ENCODE data around the gene PET100. TPM values are rescaled to one million over a fixed set of nuclear protein-coding genes. Genes with fewer than 3 reads are reported as not detected.

PET100 gene
- polyA plus RNA-seq, 2 of the 4 experiments (the other 2 are of a cell fraction): 48.6 to 99.3 TPM

- POLR2A ChIA-PET: no interaction called here
- TF ChIP-seq RNF2 (IDR thresholded peaks at IDR 0.05; ENCODE audit: borderline replicate concordance, low read depth) (no peak), ZFP36 (IDR thresholded peaks at IDR 0.05; ENCODE audit: borderline replicate concordance, partially characterized antibody) (peak; percentile 2), POLR2A (IDR thresholded peaks at IDR 0.05; ENCODE audit: low read length) (no peak)
- Histone ChIP-seq H3K9me3 (no peaks in the 10 kb centered on the region), H3K27ac (no peak overlapping the region), H3K4me1 (no peaks in the 10 kb centered on the region), H3K4me3 (no peak overlapping the region), H3K4me2 (no peak overlapping the region)
- 89% methylated on average over 15 of the region's 25 CpGs for WGBS (ENCODE audit: missing lambda C conversion rate)
- no peak for FAIRE-seq
- CTCF ChIA-PET: interaction anchor here (0.7 to 3.3 kb wide), 4 partner anchors 11 to 73 kb away, joined by 3 to 13 read pairs (median 4); partner anchors contain the start of gene TRAPPC5
- no peak for ATAC-seq
- no peak for DNase-seq (ENCODE audit: low read depth in 1 of 2, low spot score in 1 of 2)
These were observed 21.6 kb upstream of the PET100 start for GRCh38 chr19:7607874-7608560.

- no peak for FAIRE-seq
- no peak for TF ChIP-seq FOXS1 (CRISPR knock-in tag; IDR thresholded peaks at IDR 0.05)
- TF ChIP-seq ZC3H11A (IDR thresholded peaks at IDR 0.05): no peak
- TF ChIP-seq PBX3 (IDR thresholded peaks at IDR 0.05): no peak
- TF ChIP-seq EHMT2 (IDR thresholded peaks at IDR 0.05; ENCODE audit: low read depth): no peak
- no peak for TF ChIP-seq E2F6 (IDR thresholded peaks at IDR 0.05; ENCODE audit: borderline replicate concordance, low read depth)
- no peak for TF ChIP-seq ZSCAN20 (CRISPR knock-in tag; IDR thresholded peaks at IDR 0.05)
- TF ChIP-seq CBX2 (IDR thresholded peaks at IDR 0.05; ENCODE audit: borderline replicate concordance, low read depth): no peak
- TF ChIP-seq TFCP2L1 (CRISPR knock-in tag; IDR thresholded peaks at IDR 0.05): no peak
- no peak for TF ChIP-seq ATOH8 (CRISPR knock-in tag; IDR thresholded peaks at IDR 0.05; ENCODE audit: low read depth)
- TF ChIP-seq CEBPB (IDR thresholded peaks at IDR 0.05): no peak
- no peak for TF ChIP-seq KDM5A (IDR thresholded peaks at IDR 0.05)
- TF ChIP-seq HES2 (IDR thresholded peaks at IDR 0.05): no peak
- no peak for TF ChIP-seq PHF8 (IDR thresholded peaks at IDR 0.05; ENCODE audit: borderline replicate concordance, low read depth)
- no peak for TF ChIP-seq KDM1A (IDR thresholded peaks at IDR 0.05; ENCODE audit: low read depth)
- TF ChIP-seq HOXB13 (CRISPR knock-in tag; IDR thresholded peaks at IDR 0.05; ENCODE audit: low read depth): no peak
- TF ChIP-seq RNF2 (IDR thresholded peaks at IDR 0.05; ENCODE audit: borderline replicate concordance, low read depth): no peak
- DNase-seq (ENCODE audit: low read depth in 1 of 2, low spot score in 1 of 2): no peak
- Histone ChIP-seq H3K4me1 (no peaks in the 10 kb centered on the region), H3K27ac (no peak overlapping the region), H3K4me3 (no peak overlapping the region), H3K4me2 (no peak overlapping the region), H3K9me3 (no peaks in the 10 kb centered on the region)
- CTCF ChIA-PET: no interaction called here
- ATAC-seq: no peak
- POLR2A ChIA-PET: no interaction called here
- WGBS (ENCODE audit: missing lambda C conversion rate): 91% methylated on average over 11 of the region's 31 CpGs
These were observed 18.9 kb upstream of the PET100 start for GRCh38 chr19:7610491-7611240.

Measured in A549 (cell line).